ENCODE results near the gene CASD1.

- no peak for TF ChIP-seq CTCF (optimal IDR thresholded peaks at IDR 0.05 in 1 of 3, IDR thresholded peaks at IDR 0.05 in 1 of 3, conservative IDR thresholded peaks at IDR 0.05 in 1 of 3; ENCODE audit: extremely low read depth in 1 of 3, insufficient read depth in 2 of 3, low read length in 3 of 3)
- TF ChIP-seq EZH2 (IDR thresholded peaks at IDR 0.05; ENCODE audit: low read length): no peak
These were observed 11.5 kb upstream of the CASD1 start for GRCh38 chr7:94497874-94498670.

All from keratinocyte (primary cell).